Stimulated activated CD8-positive, alpha-beta memory T cell treated with anti-CD3 and anti-CD28 coated beads, Interleukin-15, amount 100 ng/mL, for 48 hours (primary cell): Measurements from ENCODE around the gene ADH1B.
"Not testable (repeated sequence)": the region's sequence is repeated elsewhere in the genome, so short reads cannot be mapped to it uniquely, and the experiment has no call there.

Source experiments
- DNase-seq, 2 donors: peaks; one replicate each; pipeline ENCODE4 v3.0.0-alpha.2; 2020; ENCODE audit warnings: low read depth in 2 of 2

The ADH1B gene

DNA sequence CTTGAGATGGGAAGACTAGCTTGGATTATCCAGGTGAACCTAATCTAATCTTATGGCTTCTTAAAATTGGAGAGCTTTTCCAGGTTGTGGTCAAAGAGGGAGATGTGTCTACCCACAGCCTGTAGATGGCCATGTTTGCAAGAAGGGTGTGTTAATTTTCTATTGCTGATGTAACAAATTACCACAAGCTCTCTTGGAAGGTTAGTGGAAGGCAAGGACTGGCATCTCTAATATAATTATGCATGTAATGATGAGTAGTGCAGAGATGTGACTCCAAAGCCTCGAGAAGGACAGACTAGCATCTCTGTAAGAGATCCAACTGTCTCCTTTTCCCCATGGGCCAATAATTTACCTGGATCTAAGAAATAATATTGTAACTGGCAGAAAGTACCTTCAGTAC is 3.2 kb upstream of the ADH1B start:
- DNase-seq = no peak

DNA sequence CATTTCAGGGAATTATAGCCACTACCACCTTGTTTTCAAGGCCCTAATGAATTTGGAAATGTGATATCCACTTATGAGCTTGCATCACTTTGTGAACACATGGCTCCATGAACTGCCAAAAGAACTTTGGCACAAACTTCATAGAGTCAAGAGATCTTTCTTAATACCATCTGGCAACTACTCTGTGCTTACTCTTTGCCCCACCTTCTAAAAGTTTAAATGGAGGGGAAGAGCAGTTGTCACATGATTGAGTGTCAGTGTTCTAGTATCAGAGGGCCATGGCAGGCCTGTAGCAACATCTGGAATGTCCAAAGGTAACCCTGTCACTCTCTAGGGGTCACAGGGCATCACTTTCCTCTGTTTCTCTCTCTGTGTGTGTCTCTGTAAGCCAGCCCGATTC is 2.6 kb upstream of the ADH1B start:
- DNase-seq = no peak

- DNase-seq = not testable (repeated sequence)
These were observed 3.4 kb downstream of the ADH1B start for GRCh38 chr4:99317811-99318210.

DNA sequence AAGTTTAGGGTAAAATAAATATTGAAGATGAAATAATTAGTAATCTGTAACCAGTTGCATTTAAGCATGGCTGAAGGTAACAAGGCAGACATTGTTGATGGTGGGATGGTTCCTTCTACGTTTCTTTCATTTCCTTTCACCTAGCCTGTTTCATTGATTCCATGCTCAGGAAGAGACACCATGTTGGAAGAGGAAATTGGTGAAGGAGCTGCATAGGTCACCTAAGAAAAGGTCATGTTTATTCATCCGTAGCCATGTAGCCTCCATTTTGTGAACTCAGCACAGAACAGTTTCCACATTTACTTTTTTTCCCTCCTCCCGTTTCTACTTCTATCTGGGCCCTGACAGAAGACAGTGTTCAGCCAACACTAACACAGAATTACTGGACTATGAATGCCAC is 3.8 kb downstream of the ADH1B start:
- DNase-seq = no peak

- DNase-seq = no peak
These were observed 5.4 kb downstream of the ADH1B start for GRCh38 chr4:99315839-99316238.

DNA sequence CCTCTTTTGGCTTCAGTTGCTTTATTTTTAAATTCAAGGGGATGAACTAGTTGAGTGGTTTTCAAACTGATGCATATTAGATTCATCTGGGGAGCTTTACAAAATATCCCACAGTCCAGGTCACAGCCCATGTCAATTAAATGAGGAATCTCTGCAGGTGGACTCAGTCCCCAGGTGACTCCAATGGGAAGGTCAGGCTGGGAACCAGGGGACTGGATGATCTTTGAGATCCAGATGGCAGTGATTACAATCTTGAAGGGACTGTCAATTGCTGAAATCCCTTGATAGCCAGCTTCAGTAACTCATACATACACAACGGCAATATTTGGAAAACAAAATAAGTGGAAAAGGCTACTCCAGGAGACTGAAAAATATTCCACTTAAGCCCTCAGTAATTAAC is 7.0 kb downstream of the ADH1B start:
- no peak for DNase-seq

DNA sequence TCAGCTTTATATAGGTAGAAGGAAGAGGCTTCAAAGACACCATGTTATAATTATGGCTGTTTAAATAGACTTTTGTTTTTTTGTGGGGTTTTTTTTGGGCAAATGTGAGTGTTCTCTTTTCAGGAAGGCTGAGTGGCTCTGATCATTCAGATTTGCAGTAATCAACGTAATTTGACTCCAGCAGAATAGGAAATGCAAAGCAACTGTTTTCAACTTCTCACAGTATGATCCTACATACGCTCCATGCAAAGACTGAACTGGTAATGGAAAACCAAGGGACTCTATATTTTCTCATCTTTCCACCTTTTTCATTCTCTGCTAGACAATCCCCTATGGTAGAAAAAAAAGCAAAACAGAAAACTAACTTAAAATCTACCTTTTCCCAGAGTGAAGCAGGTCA is 10.8 kb downstream of the ADH1B start:
- no peak for DNase-seq

DNA sequence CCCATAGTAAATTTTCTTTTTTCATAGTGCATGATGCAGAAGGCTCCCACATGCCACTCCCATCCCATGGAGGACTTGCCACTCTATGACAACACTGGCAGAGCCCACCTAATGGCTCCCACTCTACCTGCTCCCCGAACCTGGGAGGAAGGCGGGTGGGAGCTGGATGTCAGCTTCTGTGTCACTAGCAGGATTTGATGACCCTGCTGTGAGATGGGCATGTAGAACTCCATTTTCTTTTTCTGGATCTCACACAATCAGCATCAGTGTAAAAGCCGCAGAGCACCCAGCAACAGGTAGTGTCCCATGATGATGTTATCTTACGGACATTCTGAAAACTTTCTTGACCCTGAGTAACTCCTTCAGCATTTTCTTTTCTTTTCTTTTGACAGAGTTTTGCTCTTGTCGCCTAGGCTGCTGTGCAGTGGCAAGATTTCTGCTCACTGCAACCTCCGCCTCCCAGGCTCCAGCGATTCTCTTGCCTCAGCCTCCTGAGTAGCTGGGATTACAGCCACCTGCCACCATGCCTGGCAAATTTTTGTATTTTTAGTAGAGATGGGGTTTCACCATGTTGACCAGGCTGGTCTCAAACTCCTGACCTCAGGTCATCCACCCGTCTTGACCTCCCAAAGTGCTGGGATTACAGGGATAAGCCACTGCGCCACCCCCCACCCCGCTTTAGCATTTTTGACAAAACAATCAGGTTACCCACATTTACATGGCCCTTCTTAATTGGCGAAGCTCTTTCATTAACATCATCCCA is 15.4 kb downstream of the ADH1B start:
- DNase-seq = no peak

DNA sequence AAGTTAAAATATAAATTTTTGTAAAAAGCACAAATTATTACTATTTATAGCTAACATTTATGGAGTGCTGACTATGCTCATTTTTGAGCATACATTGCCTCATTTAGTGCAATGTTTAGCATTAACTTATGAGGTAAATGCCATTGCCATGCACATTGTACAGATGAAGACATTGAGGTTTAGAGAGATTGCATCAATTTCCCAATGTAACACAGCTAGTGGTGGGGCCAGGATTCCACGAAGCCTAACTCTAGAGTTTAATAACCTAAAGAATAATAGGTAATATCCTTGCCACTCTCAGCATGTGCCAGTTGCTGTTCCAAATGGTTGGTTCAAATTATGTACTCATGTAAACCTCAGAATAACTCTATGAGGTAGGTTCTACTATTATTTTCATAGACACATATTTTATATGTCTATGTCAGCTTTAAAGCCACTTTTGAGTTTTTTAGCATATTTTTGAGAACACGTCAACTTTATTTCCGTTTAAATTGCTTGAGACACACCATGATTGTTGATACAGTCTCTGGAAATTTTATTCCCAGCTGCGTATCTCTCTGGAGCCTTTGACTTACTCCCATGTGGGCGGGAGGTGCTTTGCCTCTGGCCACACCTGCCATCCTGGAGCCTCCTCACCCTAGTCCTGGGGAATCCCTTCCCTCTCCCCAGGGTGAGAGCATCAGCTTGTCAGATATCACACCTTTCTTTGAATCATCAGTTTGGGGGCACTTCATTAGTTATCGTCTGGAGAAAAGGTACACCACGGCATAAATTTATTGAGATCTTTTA is 19.6 kb downstream of the ADH1B start:
- no peak for DNase-seq

- no peak for DNase-seq
These were observed 20.3 kb downstream of the ADH1B start for GRCh38 chr4:99300934-99301333.

- no peak for DNase-seq
These were observed 27.8 kb downstream of the ADH1B start for GRCh38 chr4:99293357-99293756.

- DNase-seq = no peak
These were observed 30.1 kb downstream of the ADH1B start, which contains the start of gene ADH1A for GRCh38 chr4:99290848-99291786. ADH1A (minus strand) TSS chr4:99290985; CDS start chr4:99290914, 71 bp downstream.

DNA sequence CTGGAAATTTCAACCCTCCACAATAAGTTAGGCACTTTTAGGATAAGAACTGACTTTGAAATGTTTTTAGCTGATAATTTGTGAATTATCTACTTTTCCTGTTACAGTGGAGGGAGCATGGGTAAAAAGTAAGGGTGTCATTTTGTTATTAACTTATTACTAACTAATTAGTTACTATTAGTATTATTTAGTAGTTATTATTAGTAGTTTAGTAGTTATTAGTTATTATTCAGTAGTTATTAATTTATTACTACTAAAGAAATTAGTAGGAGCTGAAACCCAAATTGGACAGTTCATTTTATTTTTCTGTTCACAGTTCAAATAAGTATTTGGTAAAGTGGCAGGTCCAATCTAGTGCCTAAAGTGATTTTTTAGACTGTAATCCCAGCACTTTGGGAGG is 35.8 kb downstream of the ADH1B start:
- DNase-seq = no peak

DNA sequence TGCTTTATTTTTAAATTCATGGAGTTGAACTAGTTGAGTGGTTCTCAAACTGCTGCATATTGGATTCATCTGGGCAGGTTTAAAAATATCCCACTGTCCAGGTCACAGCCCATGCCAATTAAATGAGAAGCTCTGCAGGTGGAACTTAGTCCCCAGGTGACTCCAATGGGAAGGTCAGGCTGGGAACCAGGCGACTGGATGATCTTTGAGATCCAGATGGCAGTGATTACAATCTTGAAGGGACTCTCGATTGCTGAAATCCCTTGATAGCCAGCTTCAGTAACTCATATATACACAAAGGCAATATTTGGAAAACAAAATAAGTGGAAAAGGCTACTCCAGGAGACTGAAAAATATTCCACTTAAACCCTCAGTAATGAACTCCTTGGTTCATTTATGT is 38.5 kb downstream of the ADH1B start:
- no peak for DNase-seq

DNA sequence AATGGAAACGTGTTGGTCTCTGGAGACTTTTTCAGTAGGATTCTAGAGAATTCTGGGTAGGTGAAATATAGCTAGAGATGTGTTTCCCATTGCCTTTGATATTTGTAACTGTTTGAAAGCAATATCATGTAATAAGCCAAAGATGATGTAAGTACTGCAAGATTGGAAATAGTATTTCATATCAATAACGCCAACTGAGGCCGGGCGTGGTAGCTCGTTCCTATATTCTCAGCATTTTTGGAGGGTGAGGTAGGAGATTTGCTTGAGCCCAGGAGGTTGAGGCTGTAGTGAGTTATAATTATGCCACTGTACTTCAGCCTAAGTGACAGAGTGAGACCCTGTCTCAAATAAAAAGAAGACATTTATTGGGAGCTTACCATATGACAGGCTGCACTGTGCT is 39.9 kb downstream of the ADH1B start:
- DNase-seq = no peak

GRCh38 chr4:99276417-99276816 is 44.8 kb downstream of the ADH1B start:
- DNase-seq = no peak

DNA sequence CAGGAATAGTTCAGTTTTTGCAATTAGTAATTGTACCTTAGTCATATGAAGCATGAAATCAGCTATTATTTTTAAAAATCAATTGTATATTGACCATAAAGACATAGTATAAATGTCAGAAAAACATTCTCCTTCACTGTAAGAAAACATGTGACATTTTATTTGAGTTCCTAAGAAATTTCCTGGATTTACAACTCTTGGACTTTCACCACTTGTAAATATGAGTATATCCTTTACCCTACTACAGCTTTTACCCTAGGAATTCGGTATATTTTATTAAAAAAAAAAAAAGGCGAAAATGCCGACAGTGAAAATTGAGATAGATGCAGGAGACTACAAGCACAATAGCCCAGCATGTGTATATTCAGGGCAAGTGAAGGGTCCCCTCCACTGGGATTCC is 45.3 kb downstream of the ADH1B start:
- no peak for DNase-seq

- no peak for DNase-seq
These were observed 46.2 kb downstream of the ADH1B start for GRCh38 chr4:99275050-99275449.

GRCh38 chr4:99273704-99274103 is 47.5 kb downstream of the ADH1B start:
- DNase-seq = no peak

DNA sequence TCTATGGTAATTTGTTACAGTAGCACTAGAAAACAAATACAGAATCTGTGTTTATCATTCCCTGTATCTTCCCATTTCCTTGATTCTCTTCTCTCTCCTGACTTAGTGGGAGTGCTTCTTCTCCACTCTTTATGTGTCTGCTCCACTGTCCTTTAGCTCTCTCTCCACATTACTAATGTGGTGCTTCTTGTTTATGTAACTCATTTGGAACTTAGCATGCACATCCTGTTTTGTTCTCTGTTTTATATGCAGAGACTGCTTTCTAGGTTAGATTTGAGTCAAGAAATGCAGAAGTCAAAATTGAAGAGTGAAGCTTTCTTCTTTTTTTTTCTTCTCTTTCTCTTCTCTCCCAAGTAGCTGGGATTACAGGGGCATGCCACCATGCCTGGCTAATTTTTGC is 56.3 kb downstream of the ADH1B start:
- DNase-seq = no peak
